ENCODE measurements around the gene ARNT2.

DNA sequence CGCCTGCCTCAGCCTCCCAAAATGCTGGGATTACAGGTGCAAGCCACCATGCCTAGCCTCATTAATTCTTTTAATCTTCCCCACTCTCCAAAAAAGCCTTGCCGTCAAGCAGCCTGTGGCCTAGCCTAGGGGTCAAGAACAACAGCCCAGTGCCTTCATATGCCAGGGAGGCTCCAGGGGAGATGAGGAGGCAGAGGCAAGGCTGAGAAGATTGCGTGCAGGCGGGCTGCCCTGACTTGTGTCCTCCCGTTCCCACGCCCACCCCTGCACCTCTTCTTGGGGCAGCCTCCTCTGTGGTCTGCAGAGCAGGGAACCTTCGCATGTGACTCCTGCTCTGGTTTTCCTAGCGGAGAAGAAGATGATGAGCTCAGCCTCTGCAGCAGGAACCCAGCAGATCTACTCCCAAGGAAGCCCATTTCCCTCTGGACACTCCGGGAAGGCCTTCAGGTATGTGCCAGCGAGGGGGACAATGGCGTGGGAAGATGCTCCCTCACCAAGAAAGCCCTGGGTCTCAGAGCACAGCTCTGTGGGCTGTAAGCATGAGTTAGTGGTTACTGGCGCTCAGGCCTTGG lies 172.4 kb downstream of the ARNT2 start:
- TF ChIP-seq YY1 (IDR thresholded peaks at IDR 0.05; ENCODE audit: insufficient read depth, insufficient read length), result no peak
- TF ChIP-seq SUZ12 (IDR thresholded peaks at IDR 0.05; ENCODE audit: extremely low read depth, insufficient read depth, insufficient read length), result no peak

All from NT2/D1 (cell line).